GM23338 (cell line): Measurements from ENCODE around the gene SLC16A6.

Experiments
- CTCF ChIP-seq, 2 experiments: fragments of 200-600 bp in 1 of 2; sonication (generic) in 1 of 2; conservative IDR thresholded peaks; 2 replicates each; pipeline versions ENCODE4 v1.5.1 to v1.6.1; 2016 to 2017; ENCODE audit warnings: antibody characterized with exemption in 2 of 2, low read depth in 2 of 2, mild to moderate bottlenecking in 2 of 2, moderate library complexity in 1 of 2
- EZH2 ChIP-seq: fragments of 200-600 bp; sonication (generic); IDR thresholded peaks from one replicate; pipeline ENCODE4 v1.8.0; 2017; ENCODE audit warnings: antibody characterized with exemption, mild to moderate bottlenecking, low read depth; ENCODE audit not compliant: unreplicated experiment
- EZH2phosphoT487 ChIP-seq: fragments of 200-600 bp; sonication (generic); IDR thresholded peaks from one replicate; pipeline ENCODE4 v1.8.1; 2018; ENCODE audit warnings: antibody characterized with exemption; ENCODE audit not compliant: unreplicated experiment
- ZNF331 ChIP-seq: fragments of 250-450 bp; sonication (Bioruptor Pico); IDR thresholded peaks from 2 replicates; pipeline ENCODE4 v1.5.0; 2020; ENCODE audit warnings: low read depth, mild to moderate bottlenecking, moderate library complexity
- ZNF462 ChIP-seq: fragments of 250-450 bp; sonication (Bioruptor Pico); IDR thresholded peaks from 2 replicates; pipeline ENCODE4 v1.5.0; 2020; ENCODE audit warnings: mild to moderate bottlenecking, moderate library complexity

- TF ChIP-seq CTCF (conservative IDR thresholded peaks at IDR 0.05; ENCODE audit: low read depth in 2 of 2) (no peak), EZH2phosphoT487 (no peak), ZNF331 (CRISPR knock-in tag) (no peak), ZNF462 (CRISPR knock-in tag) (no peak), EZH2 (no peak)
These were observed 1.5 kb downstream of the SLC16A6 start for GRCh38 chr17:68289473-68289872.
